GM21619 (cell line): ENCODE data around the gene CYP19A1.
A peak's percentile ranks its signal among the peaks of the same experiment; 100 is the strongest.

Experiments
- ATAC-seq: cut with Tn5 transposase; IDR thresholded peaks from one replicate; pipeline ENCODE4 v1.9.1; 2021; ENCODE audit not compliant: unreplicated experiment

Gene CYP19A1

GRCh38 chr15:51363383-51363782 lies 25.0 kb upstream of the CYP19A1 start:
- no peak for ATAC-seq

- no peak for ATAC-seq
Observed at GRCh38 chr15:51359981-51360380, 21.6 kb upstream of the CYP19A1 start.

GRCh38 chr15:51356983-51357382 lies 18.6 kb upstream of the CYP19A1 start:
- no peak for ATAC-seq

DNA sequence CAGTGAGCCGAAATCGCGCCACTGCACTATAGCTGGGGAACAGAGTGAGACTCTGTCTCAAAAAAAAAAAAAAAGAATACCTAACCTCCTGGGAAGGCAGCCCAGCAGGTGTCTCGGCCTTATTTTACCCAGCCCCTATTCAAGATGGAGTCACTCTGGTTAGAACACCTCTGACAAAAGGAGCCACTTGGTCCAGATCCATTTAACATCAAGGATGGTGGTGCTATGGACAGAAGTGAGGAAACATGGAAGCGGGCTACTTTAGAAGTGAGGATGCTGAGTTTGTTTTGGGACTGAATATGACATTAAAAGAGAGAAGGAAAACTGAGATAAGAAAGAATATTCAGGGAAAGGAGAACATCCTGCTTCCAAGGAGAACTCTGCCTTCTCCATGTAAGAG lies 17.8 kb upstream of the CYP19A1 start:
- ATAC-seq: no peak

- no peak for ATAC-seq
Observed at GRCh38 chr15:51355096-51355495, 16.7 kb upstream of the CYP19A1 start.

- ATAC-seq: no peak
Observed at GRCh38 chr15:51353976-51354375, 15.6 kb upstream of the CYP19A1 start.

- no peak for ATAC-seq
Observed at GRCh38 chr15:51350723-51351122, 12.3 kb upstream of the CYP19A1 start.

- ATAC-seq: no peak
Observed at GRCh38 chr15:51349156-51349844, 10.9 kb upstream of the CYP19A1 start.

GRCh38 chr15:51348688-51349087 lies 10.3 kb upstream of the CYP19A1 start:
- ATAC-seq: peak; percentile 96

DNA sequence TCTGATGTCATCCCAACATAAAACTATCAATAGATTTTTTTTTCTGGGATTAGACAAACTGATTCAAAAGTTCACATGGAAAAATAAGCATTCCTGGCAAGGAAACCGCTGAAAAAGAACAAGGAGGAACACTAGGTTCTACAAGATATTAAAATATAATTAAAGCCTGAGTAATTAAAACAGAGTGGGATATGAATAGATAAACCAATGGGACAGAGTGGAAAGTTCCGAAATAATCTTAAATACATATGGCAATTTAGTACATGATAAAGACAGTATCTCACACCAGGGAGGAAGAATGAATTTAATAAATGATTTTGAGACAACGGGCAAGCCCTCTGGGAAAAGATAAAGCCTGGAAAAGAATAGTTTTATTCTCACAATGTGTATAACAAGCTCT lies 7.7 kb upstream of the CYP19A1 start:
- no peak for ATAC-seq

DNA sequence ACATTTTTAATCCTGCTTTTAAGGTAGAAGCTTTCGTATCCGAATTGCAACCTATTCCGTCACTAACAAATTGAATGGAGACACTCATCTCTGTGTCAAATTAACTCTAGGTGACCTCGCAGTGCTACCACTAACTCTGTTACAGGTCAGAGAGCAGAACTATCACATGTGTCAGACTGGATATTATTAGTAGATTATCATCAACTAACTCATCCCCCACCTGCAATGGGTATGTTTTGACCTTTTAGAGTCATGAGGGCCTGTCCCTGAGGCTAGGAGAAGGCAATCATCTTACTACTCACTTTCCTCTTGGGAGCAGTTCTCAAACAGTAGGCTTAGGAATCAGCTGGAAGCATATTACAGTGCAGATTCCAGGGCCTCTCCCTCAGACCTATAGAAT lies 5.1 kb upstream of the CYP19A1 start:
- ATAC-seq: no peak

DNA sequence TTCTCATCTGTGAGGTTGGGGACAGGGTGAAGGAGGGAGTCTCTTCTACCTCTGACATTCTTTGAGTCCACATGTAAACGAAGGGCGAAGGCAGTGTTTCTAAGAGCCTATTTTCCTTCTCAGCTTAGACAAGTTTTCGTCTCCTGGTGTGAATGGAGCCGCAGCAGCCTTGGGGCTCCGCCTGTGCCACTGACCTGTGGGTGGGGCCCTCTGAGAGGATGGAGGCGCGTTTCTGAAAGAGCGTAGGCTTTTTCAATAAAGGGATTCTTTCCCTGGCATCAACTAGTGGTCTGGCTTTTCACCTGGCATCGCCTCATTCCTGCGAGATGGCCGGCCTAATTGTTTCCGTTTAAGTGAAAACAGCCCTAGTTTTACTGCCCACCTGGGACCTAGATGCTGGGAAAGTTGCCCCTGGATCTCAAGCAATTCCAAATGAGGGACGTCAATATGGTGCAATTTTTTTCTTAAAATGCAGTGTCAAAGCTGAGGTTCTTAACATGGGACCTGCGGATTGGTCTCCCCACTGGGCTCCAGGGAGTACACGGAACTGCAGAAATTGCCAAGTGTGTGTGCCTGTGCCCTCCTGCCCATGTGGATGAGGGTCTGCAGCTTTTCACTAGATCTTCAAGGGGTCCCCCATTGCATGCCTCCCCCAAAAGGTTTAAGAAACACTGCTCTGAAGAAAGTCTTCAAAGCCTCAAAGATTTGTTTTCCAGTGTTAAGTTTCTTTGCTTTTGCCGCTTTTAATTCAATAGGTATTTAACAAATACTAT lies 4.0 kb upstream of the CYP19A1 start:
- no peak for ATAC-seq

DNA sequence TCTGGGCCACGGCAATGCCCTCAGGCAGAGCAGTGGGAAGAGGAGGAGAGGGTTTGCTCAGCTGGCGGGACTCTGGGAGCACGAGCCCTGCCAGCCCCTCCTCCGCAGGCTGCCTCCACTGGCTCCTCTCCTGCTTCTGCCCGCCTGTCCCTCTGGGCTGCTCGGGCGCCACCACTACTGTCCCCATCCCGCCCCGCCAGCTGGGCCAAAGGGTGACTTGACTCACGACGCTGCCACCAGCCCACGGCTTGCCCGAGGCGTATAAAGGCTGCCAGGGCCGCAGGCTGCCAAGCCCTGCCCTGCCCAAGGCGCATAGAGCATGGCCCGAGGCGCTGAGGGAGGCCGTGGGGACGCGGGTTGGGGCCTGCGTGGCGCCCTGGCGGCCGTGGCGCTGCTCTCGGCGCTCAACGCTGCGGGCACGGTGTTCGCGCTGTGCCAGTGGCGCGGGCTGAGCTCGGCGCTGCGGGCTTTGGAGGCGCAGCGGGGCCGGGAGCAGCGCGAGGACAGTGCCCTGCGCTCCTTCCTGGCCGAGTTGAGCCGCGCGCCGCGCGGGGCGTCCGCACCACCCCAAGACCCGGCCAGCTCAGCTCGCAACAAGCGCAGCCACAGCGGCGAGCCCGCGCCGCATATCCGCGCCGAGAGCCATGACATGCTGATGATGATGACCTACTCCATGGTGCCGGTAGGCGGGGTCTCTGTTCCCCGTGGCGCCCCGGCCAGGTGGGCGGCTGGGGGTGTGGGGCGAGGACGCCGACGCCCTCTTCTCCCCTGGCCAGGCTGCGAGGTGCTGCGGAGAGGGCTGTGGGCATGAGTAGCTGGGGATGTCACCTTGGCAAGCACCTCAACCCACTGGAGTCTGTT lies 3.2 kb upstream of the CYP19A1 start, which contains the start of gene GLDN:
Gene GLDN (plus strand): TSS at position 290 of the 861 bp plus-strand sequence. CDS start 30 bp downstream, at position 320.
- ATAC-seq: no peak

- no peak for ATAC-seq
Observed at GRCh38 chr15:51335538-51336410, 2.6 kb downstream of the CYP19A1 start.

DNA sequence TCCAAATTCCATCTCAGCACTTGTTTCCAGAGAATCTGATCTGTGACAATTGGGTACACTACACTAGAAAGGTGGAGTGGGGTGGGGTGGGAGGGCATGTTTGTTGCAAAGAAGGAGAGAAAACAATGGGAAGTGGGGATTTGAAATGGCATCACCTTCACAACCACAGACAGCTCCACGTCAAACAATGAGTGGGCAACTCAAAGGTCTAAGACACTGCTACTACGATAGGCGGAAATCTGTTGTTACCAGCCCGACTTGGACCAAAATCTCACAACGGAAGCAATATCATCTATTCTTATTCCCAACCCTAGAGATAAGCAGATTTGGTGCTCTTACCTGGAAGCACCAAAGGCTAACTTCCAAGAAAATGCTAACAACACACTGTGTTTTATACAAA lies 3.3 kb downstream of the CYP19A1 start:
- no peak for ATAC-seq

DNA sequence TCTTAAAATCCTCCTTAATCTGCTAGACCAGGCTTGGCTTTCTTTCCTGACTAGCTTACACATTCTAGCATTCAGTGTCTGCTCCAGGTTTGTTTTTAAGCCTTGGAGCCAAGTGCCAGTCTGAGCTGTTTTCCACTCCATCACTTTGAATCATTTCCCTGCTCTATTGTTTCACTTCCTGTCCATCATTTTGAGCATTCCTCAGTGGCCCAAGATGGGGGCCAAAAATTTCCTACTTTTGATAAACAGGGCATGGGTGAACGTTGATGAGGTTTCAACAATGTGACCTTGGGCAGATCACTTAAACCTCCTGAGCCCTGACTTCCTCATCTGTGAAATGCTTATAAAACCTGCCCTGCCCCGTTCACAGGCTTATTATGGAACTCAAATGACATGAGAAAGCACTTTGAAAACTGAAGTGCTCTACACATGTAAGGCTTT lies 4.4 kb downstream of the CYP19A1 start:
- ATAC-seq: no peak

GRCh38 chr15:51333571-51333970 lies 4.8 kb downstream of the CYP19A1 start:
- ATAC-seq: no peak

- no peak for ATAC-seq
Observed at GRCh38 chr15:51332206-51333147, 5.9 kb downstream of the CYP19A1 start.

GRCh38 chr15:51331141-51331540 lies 7.3 kb downstream of the CYP19A1 start:
- ATAC-seq: no peak
